Measurements from ENCODE around the gene PHF21A.
"Not testable (repeated sequence)": the region's sequence is repeated elsewhere in the genome, so short reads cannot be mapped to it uniquely, and the experiment has no call there.

Gene PHF21A

DNA sequence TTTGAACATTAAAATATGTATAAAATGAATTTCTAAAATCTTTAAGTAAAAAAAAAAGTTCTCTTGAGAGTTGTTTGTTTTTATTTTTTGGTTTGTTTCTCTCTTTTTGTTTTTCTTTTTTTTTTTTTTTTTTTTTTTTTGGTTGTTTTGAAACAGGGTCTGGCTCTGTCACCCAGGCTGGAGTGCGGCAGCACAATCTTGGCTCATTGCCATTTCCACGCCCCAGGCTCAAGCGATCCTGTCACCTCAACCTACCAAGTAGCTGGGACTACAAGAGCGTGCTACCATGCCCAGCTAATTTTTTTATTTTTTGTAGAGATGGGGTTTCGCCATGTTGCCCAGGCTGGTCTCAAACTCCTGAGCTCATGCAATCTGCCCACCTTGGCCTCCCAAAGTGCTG is 139.4 kb downstream of the PHF21A start:
- DNase-seq: not testable (repeated sequence)

DNA sequence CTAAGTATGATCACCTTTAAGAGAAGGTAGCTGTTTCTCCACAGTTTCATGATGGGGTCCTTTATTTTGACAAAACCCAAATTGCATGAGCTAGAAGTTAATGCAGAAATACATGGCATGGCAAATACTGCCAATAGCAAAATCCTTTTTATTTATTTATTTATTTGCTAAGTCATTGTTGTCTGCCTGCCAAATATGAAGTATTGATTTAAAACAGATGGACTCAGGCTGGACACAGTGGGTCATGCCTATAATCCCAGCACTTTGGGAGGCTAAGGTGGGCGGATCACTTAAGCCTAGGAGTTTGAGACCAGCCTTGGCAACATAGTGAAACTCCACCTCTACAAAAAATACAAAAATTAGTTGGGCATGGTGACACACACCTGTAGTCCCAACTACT is 146.4 kb downstream of the PHF21A start:
- no peak for DNase-seq

DNA sequence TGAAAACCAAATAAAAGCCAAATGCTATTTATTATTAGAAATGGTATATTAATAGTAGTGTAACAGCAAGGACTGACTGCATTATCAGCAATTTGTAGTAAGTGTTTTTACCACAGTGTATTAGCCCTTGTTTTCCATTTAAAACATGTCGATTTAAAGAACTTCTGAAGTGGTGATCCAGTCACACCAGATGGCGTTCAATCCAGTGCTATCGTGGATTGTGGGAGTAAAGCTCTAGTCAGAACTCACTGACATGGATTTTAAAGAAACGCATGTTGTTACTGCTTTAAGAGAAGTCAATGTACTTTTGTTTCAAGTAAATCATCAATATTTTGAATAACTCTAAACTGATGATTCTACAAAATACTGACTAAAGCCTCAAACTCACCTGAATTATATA is 147.7 kb downstream of the PHF21A start:
- DNase-seq: no peak

DNA sequence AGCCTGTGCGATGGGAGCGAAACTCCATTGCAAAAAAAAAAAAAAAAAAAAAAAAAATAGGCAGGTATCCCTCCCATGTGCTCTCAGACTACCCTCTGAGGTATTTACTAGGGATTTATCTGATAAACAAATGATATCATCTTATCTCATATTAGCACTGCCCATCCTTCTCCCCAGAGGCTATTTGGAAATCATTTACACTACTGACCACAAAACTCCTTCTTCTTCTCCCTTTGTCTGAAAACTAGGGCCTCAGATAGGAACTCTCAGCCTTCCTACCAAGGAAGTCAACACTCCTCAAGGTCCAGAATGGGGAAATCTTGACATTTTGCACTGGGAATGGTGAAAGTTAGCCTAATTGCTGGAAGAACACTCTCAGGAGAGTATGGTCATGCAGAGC is 152.4 kb downstream of the PHF21A start:
- no peak for DNase-seq

DNA sequence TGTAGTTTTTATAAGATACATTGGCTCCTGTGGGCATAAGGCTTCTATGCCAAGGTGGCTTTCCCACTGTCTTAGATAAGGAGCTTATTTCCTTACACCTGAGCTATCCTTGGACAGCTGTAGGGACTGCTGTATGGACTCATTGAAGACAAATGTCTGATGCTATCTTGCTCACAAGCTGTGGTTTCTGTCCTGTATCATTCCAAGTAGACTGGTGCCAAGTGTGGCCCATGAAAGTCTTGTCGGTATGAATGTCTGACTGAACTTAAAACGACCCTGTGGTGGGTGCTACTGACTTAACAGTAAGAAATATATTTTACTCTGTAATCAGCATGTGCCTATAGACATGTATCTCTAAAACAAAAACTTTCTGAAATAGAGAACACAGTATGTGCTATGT is 153.7 kb downstream of the PHF21A start:
- no peak for DNase-seq

DNA sequence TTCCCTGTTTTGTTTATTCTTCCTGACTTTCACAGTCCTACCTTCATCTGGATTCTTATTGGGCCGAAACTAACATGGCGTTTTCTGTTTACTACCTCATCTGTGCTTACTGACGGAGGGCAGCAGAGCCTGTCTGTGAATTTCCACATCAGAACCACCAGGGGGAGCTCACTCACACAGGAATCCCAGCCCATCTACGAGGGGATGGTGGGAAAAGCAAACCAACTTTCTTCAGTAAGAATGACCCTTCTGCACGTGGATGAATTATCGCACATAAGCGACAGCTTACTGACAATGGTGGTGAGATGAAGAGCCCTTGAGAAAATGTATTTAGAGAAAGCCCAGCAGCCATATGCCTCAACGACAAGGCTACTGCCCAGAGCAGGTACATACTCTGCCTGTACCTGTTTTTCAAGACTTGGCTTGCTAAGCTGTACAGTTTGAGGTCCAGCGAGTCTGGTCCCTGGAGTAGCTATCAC is 156.3 kb downstream of the PHF21A start:
- DNase-seq: peak; percentile 94

DNA sequence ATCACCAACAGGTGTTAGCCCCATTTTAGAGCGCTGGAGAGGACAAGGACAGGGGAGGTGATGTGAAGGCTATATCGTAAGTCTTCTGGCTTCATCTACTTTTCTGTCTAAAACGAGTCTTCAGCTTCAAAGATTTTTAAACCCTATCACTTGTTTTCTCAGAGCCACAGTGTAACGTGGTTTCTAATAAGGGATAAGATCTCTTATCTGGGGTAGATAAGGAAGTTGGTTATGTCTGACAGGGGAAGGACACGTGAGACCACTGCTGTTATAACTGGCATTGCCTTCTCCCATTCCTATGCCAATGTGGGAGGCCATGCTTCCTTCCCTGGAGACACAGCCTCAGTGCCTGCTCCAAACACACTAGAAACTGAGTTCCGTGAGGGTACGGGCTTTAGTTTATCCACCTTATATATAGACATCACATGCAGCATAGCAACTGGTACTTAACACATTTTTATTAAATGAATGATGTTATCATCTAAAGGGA is 159.5 kb downstream of the PHF21A start:
- DNase-seq: no peak

DNA sequence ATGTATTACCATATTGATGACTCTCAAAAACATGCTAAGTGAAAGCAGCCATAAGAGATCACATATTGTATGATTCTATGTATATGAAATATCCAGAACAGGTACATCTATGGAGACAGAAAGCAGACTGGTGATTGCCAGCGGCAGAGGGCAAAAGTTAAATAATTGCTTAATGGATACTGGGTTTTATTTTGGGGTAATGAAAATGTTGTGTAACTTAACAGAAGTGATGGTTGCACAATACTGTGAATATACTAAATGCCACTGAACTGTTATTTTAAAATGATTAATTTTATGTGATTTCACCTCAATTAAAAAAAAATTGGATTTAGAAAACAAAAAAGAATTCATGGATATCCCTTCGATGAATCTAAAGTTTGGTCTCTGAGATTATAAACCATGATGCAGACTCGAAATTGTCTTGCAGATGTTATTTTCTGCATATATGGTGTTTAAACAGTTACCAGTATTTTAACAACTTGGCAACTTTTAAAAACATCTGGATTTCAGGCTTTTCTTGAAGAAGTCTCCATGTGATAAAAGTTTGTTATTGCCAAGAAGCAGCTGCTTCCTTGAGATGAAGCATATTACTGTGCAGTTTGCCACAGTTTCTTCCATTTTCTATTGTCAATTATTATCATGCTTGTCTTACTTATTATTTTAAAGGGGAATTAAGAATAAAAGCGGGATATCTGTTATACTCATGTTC is 160.7 kb downstream of the PHF21A start:
- no peak for DNase-seq

DNA sequence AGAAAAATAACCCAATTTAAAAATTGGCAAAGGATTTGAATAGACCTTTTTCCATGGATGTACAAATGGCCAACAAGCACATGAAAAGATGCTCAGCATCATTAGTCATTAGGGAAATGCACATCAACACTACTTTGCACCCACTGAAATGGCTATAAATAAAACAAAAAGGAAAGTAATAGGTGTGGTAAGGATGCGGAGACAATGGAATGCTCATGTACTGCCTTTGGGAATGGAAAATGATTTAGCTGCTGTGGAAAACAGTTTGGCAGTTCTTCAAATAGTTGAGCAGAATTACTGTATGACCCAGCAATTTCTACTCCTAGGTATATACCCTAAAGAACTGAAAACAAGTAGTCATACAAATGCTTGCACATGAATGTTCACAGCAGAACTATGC is 161.4 kb downstream of the PHF21A start:
- no peak for DNase-seq

DNA sequence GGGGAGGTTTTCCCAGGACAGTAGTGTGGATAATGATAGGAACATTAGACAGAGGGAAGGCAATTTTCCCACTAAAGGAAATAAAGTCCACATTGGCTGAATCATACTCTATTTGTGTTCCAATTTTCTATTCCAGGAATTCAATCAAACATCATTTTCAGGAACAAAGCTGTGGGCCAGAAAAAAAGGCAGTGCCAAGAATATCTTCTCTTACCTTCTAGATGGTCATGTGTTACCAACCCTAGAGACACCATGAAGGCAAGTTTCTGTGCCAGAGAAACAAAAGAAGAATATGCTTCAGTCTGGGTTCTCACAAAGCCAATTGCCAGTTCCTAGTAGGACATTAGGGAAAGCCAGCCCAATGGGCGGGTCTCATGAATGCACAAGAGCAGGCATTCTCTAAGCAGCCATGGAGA is 171.3 kb downstream of the PHF21A start:
- DNase-seq: no peak

DNA sequence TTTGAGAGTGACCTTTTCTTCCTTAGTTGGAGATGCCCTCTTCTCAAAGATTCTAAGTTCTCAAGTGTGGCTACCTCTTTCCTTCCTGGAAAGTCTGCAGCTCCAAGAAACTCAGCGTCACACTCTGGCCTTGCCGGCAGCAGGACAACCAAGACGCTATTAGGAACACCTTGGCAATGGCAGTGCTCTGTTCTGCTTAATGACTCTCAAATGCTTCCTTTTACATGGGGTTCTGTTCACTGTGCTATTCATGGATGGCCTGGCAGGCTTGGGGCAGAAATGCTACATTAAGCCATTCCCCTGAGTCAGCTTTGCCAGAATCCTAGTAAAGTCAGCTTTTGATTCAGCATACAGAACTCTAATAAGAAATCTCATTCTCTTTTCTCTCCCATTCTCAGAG is 172.9 kb downstream of the PHF21A start:
- DNase-seq: no peak

DNA sequence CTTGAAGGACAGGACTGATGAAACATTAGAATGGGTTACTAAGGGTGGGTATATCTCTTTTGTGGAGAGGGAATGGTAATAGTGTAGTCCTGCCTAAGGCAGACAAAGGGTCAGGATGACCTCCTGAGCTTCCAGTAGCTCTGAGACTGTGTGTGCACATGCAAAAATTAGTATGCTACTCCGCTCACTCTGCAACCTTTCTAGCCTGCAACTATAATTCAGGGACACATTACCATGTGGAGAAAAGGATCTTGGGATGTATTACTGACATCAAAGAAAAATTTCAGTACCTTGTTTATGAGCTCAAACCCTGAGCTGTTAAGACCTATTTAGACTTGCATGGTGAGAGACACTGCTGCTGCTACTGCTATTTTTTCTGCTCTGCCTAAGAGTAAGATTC is 173.4 kb downstream of the PHF21A start:
- no peak for DNase-seq

DNA sequence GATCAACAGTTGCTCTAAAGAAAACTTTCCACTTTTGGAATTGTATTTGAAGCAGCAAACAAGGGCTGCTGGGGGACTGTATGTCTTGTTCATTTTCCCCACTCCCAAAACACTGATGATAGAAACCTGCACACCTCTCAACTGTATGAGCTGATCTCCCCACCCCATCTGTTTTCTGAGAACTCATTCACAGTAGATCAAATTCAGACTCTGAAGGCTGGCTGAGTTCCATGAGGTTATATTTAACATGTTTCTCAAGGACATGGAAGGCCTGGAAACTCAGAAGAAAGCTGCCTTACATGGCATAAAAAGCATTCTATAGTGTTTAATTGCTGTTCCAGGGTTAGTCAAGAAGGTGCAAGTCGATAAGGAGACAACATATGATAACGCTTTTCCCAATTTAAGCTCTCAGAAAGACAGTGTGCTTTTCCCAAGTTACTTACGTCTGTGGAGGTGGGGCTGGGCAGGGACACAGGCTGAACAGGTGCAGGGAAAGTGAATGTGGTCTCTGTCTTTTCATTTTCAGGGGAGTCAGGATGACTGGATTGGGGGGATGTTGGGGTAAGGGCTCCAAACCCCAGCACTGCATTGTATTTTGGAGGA is 175.8 kb downstream of the PHF21A start:
- DNase-seq: no peak

DNA sequence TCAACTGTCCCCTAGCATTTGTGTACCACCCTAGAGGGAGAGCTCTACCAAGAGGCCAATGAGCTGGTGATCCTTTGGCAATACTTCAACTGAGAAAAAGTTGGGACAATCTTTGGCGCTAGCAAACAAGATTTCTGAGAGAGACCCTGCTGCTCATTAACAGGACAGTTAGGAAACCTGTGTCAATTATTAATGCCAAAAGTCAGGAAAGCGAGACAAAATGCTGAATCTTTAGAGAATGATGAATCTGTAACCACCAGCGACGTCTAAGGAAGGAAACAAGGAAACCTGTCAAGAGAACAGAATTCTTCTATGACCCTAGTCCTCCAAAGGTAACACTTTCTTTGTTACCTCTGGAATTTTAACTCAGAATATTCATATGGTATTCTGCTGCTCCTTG is 178.9 kb downstream of the PHF21A start:
- no peak for DNase-seq

DNA sequence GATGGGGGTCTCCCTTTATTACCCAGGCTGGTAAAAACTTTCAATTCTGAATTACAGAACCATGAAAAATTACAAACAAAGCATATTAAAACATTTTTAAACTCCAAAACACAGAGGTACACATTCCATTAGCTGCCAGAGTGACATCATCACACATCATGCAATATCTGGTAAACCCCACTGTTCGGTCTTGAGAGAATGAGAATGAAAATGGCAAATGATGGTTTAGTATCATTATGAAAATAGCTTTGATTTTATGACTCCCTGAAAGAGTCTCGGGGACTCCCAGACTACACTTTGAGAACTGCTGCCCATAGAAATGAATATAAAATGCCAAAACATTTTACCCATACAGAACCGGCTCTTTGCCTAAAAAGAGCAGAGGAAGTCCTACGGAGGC is 180.0 kb downstream of the PHF21A start:
- no peak for DNase-seq

DNA sequence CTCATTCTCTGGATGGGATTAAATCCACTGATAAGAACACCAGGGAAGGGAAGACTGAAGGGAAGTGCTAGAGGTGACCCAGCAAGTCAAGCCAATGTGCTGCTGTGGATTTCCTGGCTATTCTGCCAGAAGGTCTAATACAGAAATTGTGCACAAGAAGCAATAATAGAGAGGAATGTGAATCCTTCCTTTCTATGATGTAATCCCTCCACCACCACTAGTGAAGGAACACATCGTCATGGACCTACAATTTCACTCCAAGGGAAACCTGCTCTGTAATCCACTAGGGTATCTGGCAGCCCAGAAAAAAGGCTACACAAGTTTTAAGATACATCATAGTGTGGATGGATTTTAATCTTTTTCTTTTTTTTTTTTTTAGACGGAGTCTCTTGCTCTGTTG is 181.4 kb downstream of the PHF21A start:
- no peak for DNase-seq

DNA sequence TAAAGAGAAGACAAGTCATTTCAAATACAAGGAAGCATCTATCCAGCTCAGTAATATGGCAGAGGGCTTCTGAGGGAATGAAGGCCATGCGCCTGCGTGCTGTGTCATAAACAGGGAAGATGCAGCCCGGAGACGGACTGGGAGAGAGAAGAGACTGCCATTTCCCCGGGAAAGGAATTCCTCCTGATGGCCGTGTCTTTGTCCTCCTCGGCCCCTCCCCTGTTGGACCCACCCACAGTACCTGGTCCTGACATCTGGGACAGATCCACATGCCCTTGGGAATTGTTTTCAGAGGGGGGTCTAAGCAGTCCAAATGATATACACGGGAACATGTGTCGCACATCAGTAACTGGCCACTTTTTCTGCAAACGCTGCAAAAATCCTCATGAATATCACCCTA is 183.3 kb downstream of the PHF21A start:
- no peak for DNase-seq

DNA sequence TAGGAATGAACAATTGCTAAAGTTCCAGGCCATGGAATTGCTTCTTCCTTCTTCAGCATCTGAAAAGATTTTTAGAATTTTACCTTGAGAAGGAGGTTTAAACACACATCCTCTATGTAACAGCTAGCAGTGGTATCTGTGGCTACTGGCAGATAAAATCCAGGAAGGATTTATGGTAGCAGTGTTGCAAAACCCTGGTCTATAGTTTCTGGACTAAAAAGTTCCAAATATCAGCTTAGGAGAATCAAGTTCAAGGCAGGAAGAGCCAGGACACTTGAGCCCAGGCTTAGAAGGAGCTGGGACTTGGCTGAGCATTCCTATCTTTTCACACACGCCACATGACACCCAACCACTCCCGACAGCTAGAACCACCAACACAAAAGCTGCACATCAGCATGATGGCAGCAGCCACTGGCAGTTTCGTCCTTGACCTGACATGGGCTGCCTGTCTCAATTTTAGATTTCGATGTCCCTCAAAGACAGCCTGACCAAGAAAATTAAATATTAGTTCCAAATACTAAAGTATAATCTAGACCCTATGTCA is 184.7 kb downstream of the PHF21A start:
- DNase-seq: no peak

DNA sequence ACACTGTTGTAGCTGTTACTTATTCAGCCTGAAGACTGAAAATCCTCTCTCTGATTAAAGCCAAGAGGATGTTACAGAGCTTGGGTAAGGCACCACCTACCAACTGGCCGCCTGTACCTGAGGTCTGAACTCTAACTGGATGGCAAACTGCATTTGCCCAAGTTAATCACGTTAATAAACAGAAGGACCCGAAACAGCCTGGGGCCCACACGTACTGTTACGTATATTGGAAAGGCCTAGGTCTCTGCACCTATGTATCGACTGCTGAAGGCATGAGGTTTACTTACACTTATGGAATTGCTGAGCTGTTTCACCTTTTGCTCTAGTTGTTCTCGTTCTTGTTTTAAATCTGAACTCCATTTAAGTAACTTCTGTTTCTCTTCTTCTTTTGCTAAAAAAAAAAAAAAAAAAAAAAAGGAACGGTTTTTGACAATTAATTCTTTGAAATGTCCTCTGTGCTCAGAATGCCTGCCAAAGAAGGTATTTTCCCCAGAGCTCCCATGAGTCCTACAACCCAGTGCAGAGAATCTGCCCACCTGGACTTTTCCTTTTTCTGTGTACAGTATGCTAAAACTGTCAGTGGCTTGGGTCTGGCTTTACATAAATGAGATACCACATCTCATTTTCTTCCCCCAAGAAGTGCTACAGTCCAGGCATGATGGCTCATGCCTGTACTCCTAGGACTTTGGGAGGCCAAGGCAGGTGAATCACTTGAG is 185.7 kb downstream of the PHF21A start:
- no peak for DNase-seq

DNA sequence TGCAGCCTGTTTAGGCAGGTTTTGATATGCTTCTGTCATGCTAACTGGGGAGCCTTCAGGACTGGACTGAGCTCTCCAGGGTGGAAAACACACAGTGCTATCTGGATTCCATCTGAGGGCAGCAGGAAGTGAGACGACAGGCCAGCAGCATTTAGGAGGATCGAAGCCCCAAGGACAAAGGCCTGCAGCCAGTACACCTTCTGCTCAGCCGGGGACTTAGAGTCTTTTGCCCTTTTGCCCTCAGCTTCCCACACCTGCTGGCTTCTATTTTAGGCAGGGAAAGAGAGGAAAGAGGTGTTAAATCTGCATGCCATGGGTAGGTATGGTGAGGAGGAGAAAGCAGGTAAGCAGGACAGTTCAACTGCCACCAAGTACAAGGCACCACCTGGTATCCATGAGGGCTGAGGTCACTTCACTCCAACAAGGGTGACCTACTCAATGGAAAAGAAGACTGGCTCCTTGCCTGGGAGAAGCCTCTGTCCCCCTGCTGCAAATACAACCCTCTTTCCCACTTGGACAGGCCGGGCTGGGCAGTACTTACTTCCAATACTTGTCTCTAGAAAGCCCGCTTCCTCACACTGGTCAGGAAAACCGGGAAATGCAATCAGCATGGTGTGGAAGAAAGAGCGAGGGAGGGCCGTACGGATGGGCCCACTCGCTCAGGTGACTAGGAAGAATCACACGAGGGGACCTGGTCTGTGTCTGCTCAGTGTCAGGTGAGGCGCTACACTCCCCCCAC is 186.5 kb downstream of the PHF21A start:
- DNase-seq: no peak

DNA sequence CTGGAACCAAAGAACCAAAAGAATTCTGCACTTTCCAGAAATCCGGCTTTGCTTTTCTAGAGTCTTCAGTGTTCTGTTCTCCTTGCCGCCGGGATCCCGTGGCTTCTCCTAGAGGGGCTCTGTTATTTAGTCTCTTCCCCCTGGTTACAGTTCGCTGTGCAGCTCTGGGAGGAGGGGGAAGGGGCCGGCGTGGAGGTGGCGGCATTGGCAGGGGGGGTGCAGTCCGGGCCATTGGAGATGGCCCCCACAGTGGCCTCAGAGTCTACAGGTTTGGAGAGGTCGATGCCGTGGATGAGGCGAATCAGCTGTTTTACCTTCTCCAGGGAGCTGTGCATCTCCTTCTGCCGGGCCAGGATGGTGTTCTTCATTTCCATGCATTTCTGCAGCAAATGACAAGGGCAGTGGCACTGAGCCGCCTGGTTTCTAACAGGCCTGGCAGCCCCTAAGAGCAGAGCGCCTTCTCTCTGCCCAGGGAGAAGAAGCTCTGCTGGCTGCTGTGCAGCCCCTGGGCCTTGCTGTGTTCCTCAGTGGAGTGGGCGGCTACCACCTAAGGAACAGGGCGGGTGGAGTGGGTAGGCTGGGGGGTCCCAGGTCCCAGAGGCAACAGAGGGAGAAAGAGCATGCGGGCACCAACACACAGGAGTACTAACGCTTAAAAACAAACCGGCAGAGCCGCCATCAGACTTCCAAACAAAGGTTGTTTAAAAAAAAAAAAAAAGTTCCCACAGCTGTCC is 187.2 kb downstream of the PHF21A start:
- DNase-seq: no peak

DNA sequence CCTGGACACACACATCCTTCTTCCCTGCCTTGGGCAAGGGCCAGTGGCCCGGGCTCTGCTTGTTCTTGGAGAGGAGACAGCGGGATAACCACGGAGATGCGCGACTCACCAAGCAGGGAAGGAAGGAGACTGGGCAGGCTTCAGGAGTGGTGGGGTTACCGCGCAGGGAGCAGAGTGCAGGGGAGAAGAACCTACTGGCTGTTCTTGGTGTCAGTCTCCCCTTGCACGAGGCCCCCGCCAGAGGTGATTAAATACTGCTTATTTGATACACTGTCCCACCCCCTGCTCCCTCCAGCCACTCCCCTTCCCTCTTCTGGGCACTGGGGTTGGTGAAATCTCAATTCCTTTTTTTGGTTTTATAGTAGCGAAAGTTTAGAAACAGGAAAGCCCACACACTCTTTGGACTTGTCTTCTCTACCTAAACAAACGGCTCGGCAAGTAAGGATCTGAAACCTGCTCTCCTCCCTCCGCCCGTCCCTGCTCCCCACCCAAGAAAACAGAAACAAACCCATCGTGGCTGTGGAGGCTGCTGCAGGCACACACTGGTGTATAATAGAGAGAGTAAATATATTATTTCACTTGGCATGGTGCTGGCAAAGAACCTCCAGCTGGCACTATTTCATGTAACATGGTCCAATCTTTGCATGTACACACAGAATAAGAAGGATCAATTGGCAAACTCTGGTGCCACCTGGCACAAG is 188.0 kb downstream of the PHF21A start:
- no peak for DNase-seq
